ENCODE data around the gene COL25A1. TPM values are rescaled to one million over a fixed set of nuclear protein-coding genes. Genes with fewer than 3 reads are reported as not detected.

COL25A1 gene
- total RNA-seq, 4 donors from 2014 or later = 0.06 to 0.53 (median 0.23) TPM

- peaks cover 0 to 4% (median 0%) of the 10 kb centered on the region in 3 donors for H3K4me1 ChIP-seq
- no peaks in the 10 kb centered on the region for H3K9me3 ChIP-seq
- 52 to 54% methylated on average over 5 of the region's 5 CpGs for WGBS, 2 donors
- intact Hi-C loops (cut with DNase I) = no loop called here
- TF ChIP-seq POLR2A (IDR thresholded peaks at IDR 0.05) = no peak
- TF ChIP-seq CTCF (IDR thresholded peaks at IDR 0.05) = peak in 2 of 6 experiments; percentile 7 to 22
- H3K27me3 ChIP-seq = no peaks in the 10 kb centered on the region
- no peak overlapping the region for H3K27ac ChIP-seq
- H3K4me3 ChIP-seq = no peak overlapping the region
- DNase-seq = no peak
- no peaks in the 10 kb centered on the region for H3K36me3 ChIP-seq
These were observed 527.5 kb downstream of the COL25A1 start for GRCh38 chr4:108774809-108775530.

- WGBS, 2 donors = 79 to 80% methylated on average over 7 of the region's 7 CpGs
- TF ChIP-seq CTCF (IDR thresholded peaks at IDR 0.05) = no peak
- TF ChIP-seq POLR2A (IDR thresholded peaks at IDR 0.05) = no peak
- no peaks in the 10 kb centered on the region for H3K27me3 ChIP-seq
- no peaks in the 10 kb centered on the region for H3K36me3 ChIP-seq
- H3K4me1 ChIP-seq = peaks cover 0 to 4% (median 0%) of the 10 kb centered on the region in 3 donors
- intact Hi-C loops (cut with DNase I) = no loop called here
- H3K27ac ChIP-seq = no peak overlapping the region
- no peaks in the 10 kb centered on the region for H3K9me3 ChIP-seq
- DNase-seq = no peak
- H3K4me3 ChIP-seq = no peak overlapping the region
These were observed 530.1 kb downstream of the COL25A1 start for GRCh38 chr4:108772402-108772801.

DNA sequence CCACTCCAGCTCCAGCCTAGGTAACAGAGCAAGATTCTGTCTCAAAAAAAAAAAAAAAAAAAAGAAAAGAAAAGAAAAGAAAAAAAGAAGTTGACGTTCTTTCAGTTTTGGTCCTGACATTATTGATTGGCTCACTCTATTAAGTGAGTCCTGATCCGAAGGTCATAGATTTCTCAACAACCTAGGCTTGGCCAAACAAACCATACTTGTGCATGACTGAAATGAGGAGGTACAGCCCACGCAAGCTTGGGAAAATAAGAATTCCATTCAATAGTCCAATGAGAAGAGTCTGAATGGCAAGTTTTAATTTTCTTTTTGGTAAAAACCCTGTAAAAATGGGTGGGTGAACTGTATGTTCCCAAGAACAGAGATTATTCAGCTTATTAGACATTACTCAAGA, 536.4 kb downstream of the COL25A1 start:
- Histone ChIP-seq H3K9me3 (no peaks in the 10 kb centered on the region), H3K4me3 (no peak overlapping the region), H3K27ac (no peak overlapping the region), H3K4me1 (peaks cover 4 to 18% (median 6%) of the 10 kb centered on the region in 3 donors), H3K36me3 (no peaks in the 10 kb centered on the region), H3K27me3 (peaks cover 0 to 44% (median 0%) of the 10 kb centered on the region in 4 donors)
- no peak for DNase-seq
- intact Hi-C loops (cut with DNase I) = no loop called here
- TF ChIP-seq CTCF (IDR thresholded peaks at IDR 0.05) (no peak), POLR2A (IDR thresholded peaks at IDR 0.05) (no peak)
- 81 to 89% methylated on average over 3 of the region's 3 CpGs for WGBS, 2 donors

- intact Hi-C loops (cut with DNase I) = no loop called here
- H3K4me1 ChIP-seq = peaks cover 4 to 18% (median 6%) of the 10 kb centered on the region in 3 donors
These were observed 538.5 kb downstream of the COL25A1 start for GRCh38 chr4:108763986-108764385.

GRCh38 chr4:108763226-108763593, 539.2 kb downstream of the COL25A1 start:
- H3K9me3 ChIP-seq = no peaks in the 10 kb centered on the region
- no peak for DNase-seq
- H3K27me3 ChIP-seq = peaks cover 0 to 59% (median 0%) of the 10 kb centered on the region in 4 donors
- H3K4me3 ChIP-seq = peak overlapping the region; percentile 19 to 69 (median 50)
- H3K27ac ChIP-seq = no peak overlapping the region
- peaks cover 4 to 18% (median 6%) of the 10 kb centered on the region in 3 donors for H3K4me1 ChIP-seq
- WGBS, 2 donors = 12 to 19% methylated on average over 11 of the region's 11 CpGs
- no peaks in the 10 kb centered on the region for H3K36me3 ChIP-seq
- TF ChIP-seq POLR2A (IDR thresholded peaks at IDR 0.05) = no peak
- TF ChIP-seq CTCF (IDR thresholded peaks at IDR 0.05) = no peak
- intact Hi-C loops (cut with DNase I) = no loop called here

More at GRCh38 chr4:108763986-108764385, 538.5 kb downstream of the COL25A1 start:
- 94 to 96% methylated on average over 4 of the region's 4 CpGs for WGBS, 2 donors
- no peak for TF ChIP-seq POLR2A (IDR thresholded peaks at IDR 0.05)
- Histone ChIP-seq H3K4me3 (no peak overlapping the region), H3K36me3 (no peaks in the 10 kb centered on the region), H3K9me3 (no peaks in the 10 kb centered on the region), H3K27me3 (peaks cover 0 to 51% (median 0%) of the 10 kb centered on the region in 4 donors), H3K27ac (no peak overlapping the region)
- DNase-seq = no peak
